ENCODE measurements around the gene TRAF3.

DNA sequence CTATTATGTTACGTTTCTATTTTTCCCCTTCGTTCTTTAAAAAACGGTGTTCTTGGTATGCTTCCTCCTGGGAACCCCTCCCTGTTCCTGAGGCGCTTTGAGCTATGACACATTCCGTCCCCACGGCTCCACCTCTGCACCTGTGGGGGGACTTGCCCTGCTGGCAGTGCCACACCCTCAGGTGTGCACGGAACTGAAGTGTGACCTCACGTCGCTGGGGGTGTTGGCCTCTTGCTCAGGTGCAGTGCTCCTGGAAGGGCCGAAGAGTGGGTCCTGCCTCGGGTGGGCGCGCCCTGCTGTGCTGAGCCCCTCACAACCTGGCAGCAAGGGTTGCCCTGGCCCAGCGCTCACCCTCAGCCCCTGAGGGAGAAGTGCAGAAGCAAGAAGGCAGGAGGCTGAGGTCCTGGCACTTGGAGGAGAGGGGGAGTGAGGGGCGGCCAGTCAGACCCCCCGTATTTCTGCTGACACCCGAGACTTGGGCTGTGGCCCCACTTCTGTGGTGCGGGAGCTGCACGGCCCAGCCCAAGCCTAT lies 150.2 kb downstream of the TRAF3 start:
- no peak for TF ChIP-seq EZH2 (IDR thresholded peaks at IDR 0.05; ENCODE audit: borderline replicate concordance, low read length)
- TF ChIP-seq, protein P1, sequence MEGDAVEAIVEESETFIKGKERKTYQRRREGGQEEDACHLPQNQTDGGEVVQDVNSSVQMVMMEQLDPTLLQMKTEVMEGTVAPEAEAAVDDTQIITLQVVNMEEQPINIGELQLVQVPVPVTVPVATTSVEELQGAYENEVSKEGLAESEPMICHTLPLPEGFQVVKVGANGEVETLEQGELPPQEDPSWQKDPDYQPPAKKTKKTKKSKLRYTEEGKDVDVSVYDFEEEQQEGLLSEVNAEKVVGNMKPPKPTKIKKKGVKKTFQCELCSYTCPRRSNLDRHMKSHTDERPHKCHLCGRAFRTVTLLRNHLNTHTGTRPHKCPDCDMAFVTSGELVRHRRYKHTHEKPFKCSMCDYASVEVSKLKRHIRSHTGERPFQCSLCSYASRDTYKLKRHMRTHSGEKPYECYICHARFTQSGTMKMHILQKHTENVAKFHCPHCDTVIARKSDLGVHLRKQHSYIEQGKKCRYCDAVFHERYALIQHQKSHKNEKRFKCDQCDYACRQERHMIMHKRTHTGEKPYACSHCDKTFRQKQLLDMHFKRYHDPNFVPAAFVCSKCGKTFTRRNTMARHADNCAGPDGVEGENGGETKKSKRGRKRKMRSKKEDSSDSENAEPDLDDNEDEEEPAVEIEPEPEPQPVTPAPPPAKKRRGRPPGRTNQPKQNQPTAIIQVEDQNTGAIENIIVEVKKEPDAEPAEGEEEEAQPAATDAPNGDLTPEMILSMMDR (conservative IDR thresholded peaks at IDR 0.05 in 1 of 2, IDR thresholded peaks at IDR 0.05 in 1 of 2; ENCODE audit: extremely low read depth in 1 of 2, insufficient read depth in 1 of 2, low read depth in 1 of 2, low read length in 2 of 2) = no peak
